HepG2 (cell line): Measurements from ENCODE around the gene BABAM2. TPM values are rescaled to one million over a fixed set of nuclear protein-coding genes. Genes with fewer than 3 reads are reported as not detected.

Experiments
- BCL3 ChIP-seq: sonication (generic); formaldehyde crosslinking; IDR thresholded peaks from 2 replicates; pipeline ENCODE4 v1.5.1; 2020; ENCODE audit warnings: mild to moderate bottlenecking, missing genetic modification reagents, moderate library complexity
- CC2D1A ChIP-seq: sonication (generic); formaldehyde crosslinking; IDR thresholded peaks from 2 replicates; pipeline ENCODE4 v1.8.1; 2023; ENCODE audit warnings: mild to moderate bottlenecking, missing genetic modification reagents
- CERS6 ChIP-seq: sonication (generic); formaldehyde crosslinking; IDR thresholded peaks from 2 replicates; pipeline ENCODE4 v1.5.0; 2020; ENCODE audit warnings: missing genetic modification reagents
- DRAP1 ChIP-seq: IDR thresholded peaks from 2 replicates; pipeline ENCODE4 v1.6.1; 2016; ENCODE audit warnings: missing genetic modification reagents, missing compliant biosample characterization
- FLYWCH1 ChIP-seq: sonication (generic); formaldehyde crosslinking; IDR thresholded peaks from 2 replicates; pipeline ENCODE4 v1.8.1; 2023; ENCODE audit warnings: mild to moderate bottlenecking, missing genetic modification reagents
- FOXK2 ChIP-seq: fragments of 450-650 bp; IDR thresholded peaks from 2 replicates; pipeline ENCODE4 v1.6.1; 2016
- IRF2 ChIP-seq: IDR thresholded peaks from 2 replicates; pipeline ENCODE4 v1.6.1; 2018; ENCODE audit warnings: missing genetic modification reagents, missing compliant biosample characterization
- KDM6A ChIP-seq: IDR thresholded peaks from 2 replicates; pipeline ENCODE4 v1.6.1; 2016; ENCODE audit warnings: low read depth
- NFIC ChIP-seq: IDR thresholded peaks from 2 replicates; pipeline ENCODE4 v1.6.1; 2012; ENCODE audit warnings: mild to moderate bottlenecking, low read length, inconsistent platforms
- RXRA ChIP-seq: sonication (generic); formaldehyde crosslinking; IDR thresholded peaks from 2 replicates; pipeline ENCODE4 v1.5.1; 2020; ENCODE audit warnings: missing genetic modification reagents
- STAT6 ChIP-seq: sonication (generic); formaldehyde crosslinking; IDR thresholded peaks from 2 replicates; pipeline ENCODE4 v1.4.0; 2020; ENCODE audit warnings: missing genetic modification reagents, mild to moderate bottlenecking, borderline replicate concordance
- THAP11 ChIP-seq: IDR thresholded peaks from 2 replicates; pipeline ENCODE4 v1.6.1; 2016; ENCODE audit warnings: missing biosample characterization, missing genetic modification reagents
- THRA ChIP-seq: sonication (generic); formaldehyde crosslinking; IDR thresholded peaks from 2 replicates; pipeline ENCODE4 v1.4.0; 2020; ENCODE audit warnings: missing genetic modification reagents, borderline replicate concordance
- XBP1 ChIP-seq: sonication (generic); formaldehyde crosslinking; IDR thresholded peaks from 2 replicates; pipeline ENCODE4 v1.5.0; 2020; ENCODE audit warnings: missing genetic modification reagents
- ZBTB34 ChIP-seq: sonication (generic); formaldehyde crosslinking; IDR thresholded peaks from 2 replicates; pipeline ENCODE4 v1.8.0; 2022; ENCODE audit warnings: mild to moderate bottlenecking, missing genetic modification reagents
- ZIK1 ChIP-seq: sonication (generic); formaldehyde crosslinking; IDR thresholded peaks from 2 replicates; pipeline ENCODE4 v1.5.0; 2020; ENCODE audit warnings: mild to moderate bottlenecking, low read depth, missing genetic modification reagents, borderline replicate concordance
- ZNF180 ChIP-seq: sonication (generic); formaldehyde crosslinking; IDR thresholded peaks from 2 replicates; pipeline ENCODE4 v1.4.0; 2020; ENCODE audit warnings: low read depth, missing genetic modification reagents, borderline replicate concordance
- ZNF263 ChIP-seq: sonication (generic); formaldehyde crosslinking; IDR thresholded peaks from 2 replicates; pipeline ENCODE4 v1.4.0; 2020; ENCODE audit warnings: missing genetic modification reagents
- ZNF343 ChIP-seq: sonication (generic); formaldehyde crosslinking; IDR thresholded peaks from 2 replicates; pipeline ENCODE4 v1.4.0; 2020; ENCODE audit warnings: mild to moderate bottlenecking, missing genetic modification reagents
- ZNF703 ChIP-seq: sonication (generic); formaldehyde crosslinking; IDR thresholded peaks from 2 replicates; pipeline ENCODE4 v1.5.1; 2020; ENCODE audit warnings: missing genetic modification reagents, mild to moderate bottlenecking, moderate library complexity, borderline replicate concordance
- ZNF713 ChIP-seq: sonication (generic); formaldehyde crosslinking; IDR thresholded peaks from 2 replicates; pipeline ENCODE4 v1.4.0; 2020; ENCODE audit warnings: mild to moderate bottlenecking, missing genetic modification reagents
- polyA plus RNA-seq, 8 experiments: library from polyadenylated mRNA; depleted of rRNA in 3 of 8; stranded (reverse) in 7 of 8; unstranded in 1 of 8; fragments of >200 nt; fragmentation: Illumina TruSeq in 4 of 8; extraction: Trizol in 4 of 8; gene quantifications; 2 replicates each; pipeline versions ENCODE4 v1.2.1 to v1.2.3, GENCODE V29; 2011 to 2016; ENCODE audit warnings: low read depth in 4 of 8, missing spikeins in 1 of 8, mixed read lengths in 1 of 8; ENCODE audit not compliant: insufficient read depth in 1 of 8
- total RNA-seq, 5 experiments: library from RNA; depleted of rRNA; stranded (reverse); fragments of >200 nt; fragmentation: Illumina TruSeq; extraction: Trizol; gene quantifications; 2 replicates each; pipeline ENCODE4 v1.2.3, GENCODE V29; 2016; ENCODE audit warnings: low read depth in 1 of 5

Gene BABAM2
- total and polyA plus RNA-seq, 2 of the 13 experiments (the other 11 are each of a cell fraction or from before 2014, with no cell fraction given) = 24.9 to 28.0 TPM

- TF ChIP-seq STAT6 (CRISPR knock-in tag) (no peak), FLYWCH1 (CRISPR knock-in tag) (no peak), RXRA (no peak), DRAP1 (CRISPR knock-in tag) (peak; percentile 42; the same call in 1 of the 2 replicates), ZBTB34 (CRISPR knock-in tag) (no peak), ZNF343 (CRISPR knock-in tag) (no peak), ZNF713 (no peak), ZNF263 (CRISPR knock-in tag) (no peak), CERS6 (CRISPR knock-in tag) (no peak), NFIC (peak; percentile 32; the same call in 1 of the 2 replicates), XBP1 (CRISPR knock-in tag) (no peak), ZNF703 (no peak), CC2D1A (CRISPR knock-in tag) (no peak), ZNF180 (no peak), FOXK2 (no peak), IRF2 (CRISPR knock-in tag) (peak; percentile 51; the same call in 1 of the 2 replicates), THAP11 (peak; percentile 53; the same call in 1 of the 2 replicates), THRA (CRISPR knock-in tag) (peak; percentile 43; the same call in 1 of the 2 replicates), ZIK1 (CRISPR knock-in tag) (no peak), BCL3 (CRISPR knock-in tag) (no peak), KDM6A (0 out of 2 replicates have a peak, but pooled peaks have one; percentile 23)
Measured at GRCh38 chr2:27916293-27916995, 25.9 kb downstream of the BABAM2 start (continued).
